ENCODE data around the gene CHRNB4. TPM values are rescaled to one million over a fixed set of nuclear protein-coding genes. Genes with fewer than 3 reads are reported as not detected.

CHRNB4 gene
- total and polyA plus RNA-seq, 2 donors (not counting 1 experiment from before 2014, with no cell fraction given), result not detected

- no peaks in the 10 kb centered on the region for H4K20me1 ChIP-seq (ENCODE audit: control insufficient read depth, insufficient read depth, low read length, poor library complexity, severe bottlenecking)
- WGBS (ENCODE audit: insufficient coverage), result 100% methylated on average over 4 of the region's 5 CpGs
- intact Hi-C loops (cut with micrococcal nuclease), result no loop called here
- CTCF ChIA-PET, result no interaction called here
- H3K4me3 ChIP-seq (ENCODE audit: control extremely low read depth in 1 of 5, extremely low read depth in 1 of 5, insufficient read depth in 1 of 5, low read depth in 2 of 5, low read length in 4 of 5), result no peak overlapping the region
- no peak overlapping the region for H2AFZ ChIP-seq (ENCODE audit: insufficient read depth, low read depth, low read length, poor library complexity, severe bottlenecking)
- Mint-ChIP-seq H3K9me3 (ENCODE audit: insufficient read depth) (no peaks in the 10 kb centered on the region), H3K27me3 (peaks cover 8% of the 10 kb centered on the region), H3K4me1 (no peaks in the 10 kb centered on the region), H3K4me3 (no peak overlapping the region), H3K27ac (no peak overlapping the region)
- no peaks in the 10 kb centered on the region for H3K79me2 ChIP-seq (ENCODE audit: control insufficient read depth, insufficient read depth, low read length)
- ATAC-seq (ENCODE audit: low read depth) (no peak), DNase-seq (no peak)
- no peak overlapping the region for H3K27ac ChIP-seq (ENCODE audit: low read length in 2 of 2)
- no peaks in the 10 kb centered on the region for H3K27me3 ChIP-seq (replicated peaks in 1 of 4; ENCODE audit: control extremely low read depth in 1 of 4, control insufficient read depth in 3 of 4, insufficient read depth in 4 of 4, low read length in 3 of 4)
- POLR2A ChIA-PET, result no interaction called here
- no peak overlapping the region for H3K9ac ChIP-seq (ENCODE audit: low read length)
- H3K4me1 ChIP-seq (ENCODE audit: control insufficient read depth in 2 of 2, insufficient read depth in 2 of 2, low read length in 2 of 2), result no peaks in the 10 kb centered on the region
- H3K4me2 ChIP-seq (replicated peaks; ENCODE audit: low read depth, low read length, poor library complexity, severe bottlenecking), result no peak overlapping the region
- no peaks in the 10 kb centered on the region for H3K36me3 ChIP-seq (replicated peaks in 1 of 2; ENCODE audit: control extremely low read depth in 1 of 2, control insufficient read depth in 1 of 2, extremely low read depth in 1 of 2, insufficient read depth in 2 of 2, low read length in 1 of 2)
- H3K9me3 ChIP-seq (ENCODE audit: control extremely low read depth in 1 of 3, control insufficient read depth in 2 of 3, insufficient read depth in 1 of 3, low read length in 2 of 3), result no peaks in the 10 kb centered on the region
- TF ChIP-seq EZH2 (IDR thresholded peaks at IDR 0.05; ENCODE audit: borderline replicate concordance, insufficient read depth, low read depth, low read length, poor library complexity, severe bottlenecking), result no peak
- TF ChIP-seq, protein P1, sequence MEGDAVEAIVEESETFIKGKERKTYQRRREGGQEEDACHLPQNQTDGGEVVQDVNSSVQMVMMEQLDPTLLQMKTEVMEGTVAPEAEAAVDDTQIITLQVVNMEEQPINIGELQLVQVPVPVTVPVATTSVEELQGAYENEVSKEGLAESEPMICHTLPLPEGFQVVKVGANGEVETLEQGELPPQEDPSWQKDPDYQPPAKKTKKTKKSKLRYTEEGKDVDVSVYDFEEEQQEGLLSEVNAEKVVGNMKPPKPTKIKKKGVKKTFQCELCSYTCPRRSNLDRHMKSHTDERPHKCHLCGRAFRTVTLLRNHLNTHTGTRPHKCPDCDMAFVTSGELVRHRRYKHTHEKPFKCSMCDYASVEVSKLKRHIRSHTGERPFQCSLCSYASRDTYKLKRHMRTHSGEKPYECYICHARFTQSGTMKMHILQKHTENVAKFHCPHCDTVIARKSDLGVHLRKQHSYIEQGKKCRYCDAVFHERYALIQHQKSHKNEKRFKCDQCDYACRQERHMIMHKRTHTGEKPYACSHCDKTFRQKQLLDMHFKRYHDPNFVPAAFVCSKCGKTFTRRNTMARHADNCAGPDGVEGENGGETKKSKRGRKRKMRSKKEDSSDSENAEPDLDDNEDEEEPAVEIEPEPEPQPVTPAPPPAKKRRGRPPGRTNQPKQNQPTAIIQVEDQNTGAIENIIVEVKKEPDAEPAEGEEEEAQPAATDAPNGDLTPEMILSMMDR (IDR thresholded peaks at IDR 0.05), result no peak
Observed at GRCh38 chr15:78662028-78662427, 21.0 kb upstream of the CHRNB4 start.

DNA sequence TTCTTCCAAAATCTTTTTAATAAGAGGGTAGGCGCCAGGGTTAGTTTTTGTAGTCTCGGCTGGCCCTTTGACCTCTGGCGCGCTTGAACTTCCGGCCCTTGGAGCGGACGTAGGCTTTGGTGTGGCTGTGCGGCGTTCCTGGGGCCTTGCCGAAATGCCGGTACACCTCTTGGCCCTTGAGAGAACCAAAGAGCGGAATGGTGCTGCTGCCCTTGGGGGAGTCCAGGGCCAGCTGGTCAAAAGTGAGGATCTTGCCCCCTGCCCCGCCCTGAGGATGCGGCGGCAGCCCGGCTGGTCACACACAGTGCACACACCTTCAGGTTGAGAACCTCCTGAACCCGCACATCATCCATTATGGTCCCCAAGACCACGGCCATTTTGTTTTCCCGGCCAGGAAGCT is 20.0 kb upstream of the CHRNB4 start:
- WGBS (ENCODE audit: insufficient coverage), result 96% methylated on average over 19 of the region's 19 CpGs
- DNase-seq (no peak), ATAC-seq (ENCODE audit: low read depth) (no peak)
- Histone ChIP-seq H3K9me3 (ENCODE audit: control extremely low read depth in 1 of 3, control insufficient read depth in 2 of 3, insufficient read depth in 1 of 3, low read length in 2 of 3) (no peaks in the 10 kb centered on the region), H3K4me3 (ENCODE audit: control extremely low read depth in 1 of 5, extremely low read depth in 1 of 5, insufficient read depth in 1 of 5, low read depth in 2 of 5, low read length in 4 of 5) (no peak overlapping the region), H4K20me1 (ENCODE audit: control insufficient read depth, insufficient read depth, low read length, poor library complexity, severe bottlenecking) (no peaks in the 10 kb centered on the region), H2AFZ (ENCODE audit: insufficient read depth, low read depth, low read length, poor library complexity, severe bottlenecking) (no peak overlapping the region), H3K4me1 (ENCODE audit: control insufficient read depth in 2 of 2, insufficient read depth in 2 of 2, low read length in 2 of 2) (no peaks in the 10 kb centered on the region), H3K4me2 (replicated peaks; ENCODE audit: low read depth, low read length, poor library complexity, severe bottlenecking) (no peak overlapping the region), H3K79me2 (ENCODE audit: control insufficient read depth, insufficient read depth, low read length) (no peaks in the 10 kb centered on the region), H3K9ac (ENCODE audit: low read length) (no peak overlapping the region), H3K27ac (ENCODE audit: low read length in 2 of 2) (no peak overlapping the region), H3K36me3 (replicated peaks in 1 of 2; ENCODE audit: control extremely low read depth in 1 of 2, control insufficient read depth in 1 of 2, extremely low read depth in 1 of 2, insufficient read depth in 2 of 2, low read length in 1 of 2) (no peaks in the 10 kb centered on the region), H3K27me3 (replicated peaks in 1 of 4; ENCODE audit: control extremely low read depth in 1 of 4, control insufficient read depth in 3 of 4, insufficient read depth in 4 of 4, low read length in 3 of 4) (no peaks in the 10 kb centered on the region)
- H3K4me3 Mint-ChIP-seq, result no peak overlapping the region
- POLR2A ChIA-PET, result no interaction called here
- TF ChIP-seq, protein P1 (IDR thresholded peaks at IDR 0.05), result no peak
- no peak for TF ChIP-seq EZH2 (IDR thresholded peaks at IDR 0.05; ENCODE audit: borderline replicate concordance, insufficient read depth, low read depth, low read length, poor library complexity, severe bottlenecking)
- H3K27ac Mint-ChIP-seq, result no peak overlapping the region
- H3K4me1 Mint-ChIP-seq, result no peaks in the 10 kb centered on the region
- no peaks in the 10 kb centered on the region for H3K9me3 Mint-ChIP-seq (ENCODE audit: insufficient read depth)
- peaks cover 8% of the 10 kb centered on the region for H3K27me3 Mint-ChIP-seq
- CTCF ChIA-PET, result no interaction called here
- intact Hi-C loops (cut with micrococcal nuclease), result no loop called here
